ENCODE results near the gene SMG5.

GRCh38 chr1:156289857-156290256 lies 7.2 kb upstream of the SMG5 start:
- no peak for TF ChIP-seq ZNF785 (tag by site-specific recombination; IDR thresholded peaks at IDR 0.05)
- TF ChIP-seq KLF16 (tag by site-specific recombination; IDR thresholded peaks at IDR 0.05), result no peak
- no peak for TF ChIP-seq CTCF (tag by site-specific recombination; IDR thresholded peaks at IDR 0.05)
- no peak for TF ChIP-seq ZNF114 (tag by site-specific recombination; IDR thresholded peaks at IDR 0.05)
- TF ChIP-seq ZFP3 (tag by site-specific recombination; IDR thresholded peaks at IDR 0.05; ENCODE audit: low read depth), result no peak
- TF ChIP-seq KLF8 (tag by site-specific recombination; IDR thresholded peaks at IDR 0.05), result no peak
- no peak for TF ChIP-seq ZNF768 (tag by site-specific recombination; IDR thresholded peaks at IDR 0.05)
- no peak for TF ChIP-seq ZNF423 (tag by site-specific recombination; IDR thresholded peaks at IDR 0.05)
- TF ChIP-seq ZNF202 (tag by site-specific recombination; IDR thresholded peaks at IDR 0.05; ENCODE audit: borderline replicate concordance), result no peak
- no peak for TF ChIP-seq TCF7L2 (IDR thresholded peaks at IDR 0.05; ENCODE audit: borderline replicate concordance, low read depth, low read length)
- no peak for TF ChIP-seq ZNF791 (tag by site-specific recombination; IDR thresholded peaks at IDR 0.05)
- TF ChIP-seq ZNF26 (tag by site-specific recombination; IDR thresholded peaks at IDR 0.05), result no peak

Measured in HEK293 (cell line).